SJSA1 (cell line): ENCODE results near the gene STMN3. TPM values are rescaled to one million over a fixed set of nuclear protein-coding genes. Genes with fewer than 3 reads are reported as not detected.
"Not testable (repeated sequence)": the region's sequence is repeated elsewhere in the genome, so short reads cannot be mapped to it uniquely, and the experiment has no call there.

Source experiments
- DNase-seq, 2 experiments: peaks; one replicate each; pipeline ENCODE4 v3.0.0-alpha.2; 2015 to 2020; ENCODE audit warnings: low spot score in 2 of 2, low read depth in 1 of 2
- H3K27ac ChIP-seq: fragments of 250-450 bp; sonication (Bioruptor Pico); 2 replicates; pipeline ENCODE4 v1.5.1; 2020; ENCODE audit warnings: mild to moderate bottlenecking, moderate library complexity
- H3K27me3 ChIP-seq: fragments of 250-450 bp; sonication (Bioruptor Pico); replicated peaks from 2 replicates; pipeline ENCODE4 v1.5.1; 2020; ENCODE audit warnings: mild to moderate bottlenecking, moderate library complexity
- H3K36me3 ChIP-seq: fragments of 250-450 bp; sonication (Bioruptor Pico); 2 replicates; pipeline ENCODE4 v1.5.1; 2020; ENCODE audit warnings: mild to moderate bottlenecking
- H3K4me1 ChIP-seq: fragments of 250-450 bp; sonication (Bioruptor Pico); replicated peaks from 2 replicates; pipeline ENCODE4 v1.6.1; 2021; ENCODE audit warnings: mild to moderate bottlenecking
- H3K4me3 ChIP-seq: fragments of 250-450 bp; sonication (Bioruptor Pico); 2 replicates; pipeline ENCODE4 v1.5.1; 2020; ENCODE audit warnings: mild to moderate bottlenecking
- H3K9me3 ChIP-seq: fragments of 250-450 bp; sonication (Bioruptor Pico); replicated peaks from 2 replicates; pipeline ENCODE4 v1.5.1; 2020; ENCODE audit warnings: mild to moderate bottlenecking
- total RNA-seq: library from RNA; depleted of rRNA; stranded (reverse); fragments of >200 nt; shearing (Covaris generic); gene quantifications from 2 replicates; pipeline ENCODE4 v1.2.3, GENCODE V29; 2014

STMN3 gene
- total RNA-seq, 1 experiment from 2014 or later: 1.3 TPM

DNA sequence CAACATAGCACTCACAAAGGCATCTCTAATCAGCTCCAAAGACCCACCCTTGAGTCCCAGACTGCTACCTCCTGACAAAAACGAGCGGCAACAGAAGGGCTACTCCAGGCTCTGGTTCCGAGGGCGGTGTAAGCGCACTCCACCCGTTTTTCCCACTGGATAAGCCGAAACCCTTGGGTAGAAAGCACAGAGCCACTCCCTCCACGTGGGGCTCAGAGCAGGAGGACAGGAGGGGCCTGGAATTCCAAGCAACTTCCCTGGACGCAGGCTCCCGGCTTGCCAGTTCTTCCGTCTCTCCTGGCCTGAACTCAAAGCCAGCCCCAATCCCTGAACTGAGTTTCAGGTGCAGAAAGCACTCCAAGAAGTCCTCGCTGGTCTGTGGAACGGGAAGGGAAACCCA lies 33.7 kb downstream of the STMN3 start:
- Histone ChIP-seq H3K4me3 (no peak overlapping the region), H3K27ac (no peak overlapping the region), H3K27me3 (no peaks in the 10 kb centered on the region), H3K9me3 (no peaks in the 10 kb centered on the region), H3K36me3 (peaks cover 30% of the 10 kb centered on the region), H3K4me1 (no peaks in the 10 kb centered on the region)
- no peak for DNase-seq

GRCh38 chr20:63619086-63619485 lies 34.1 kb downstream of the STMN3 start:
- Histone ChIP-seq H3K4me1 (no peaks in the 10 kb centered on the region), H3K27me3 (no peaks in the 10 kb centered on the region), H3K36me3 (peaks cover 30% of the 10 kb centered on the region), H3K9me3 (no peaks in the 10 kb centered on the region), H3K27ac (no peak overlapping the region), H3K4me3 (no peak overlapping the region)
- no peak for DNase-seq

GRCh38 chr20:63618291-63618980 lies 34.8 kb downstream of the STMN3 start:
- Histone ChIP-seq H3K9me3 (no peaks in the 10 kb centered on the region), H3K4me3 (no peak overlapping the region), H3K36me3 (peaks cover 36% of the 10 kb centered on the region)

GRCh38 chr20:63617876-63618265 lies 35.4 kb downstream of the STMN3 start:
- Histone ChIP-seq H3K9me3 (no peaks in the 10 kb centered on the region), H3K36me3 (peaks cover 36% of the 10 kb centered on the region), H3K4me3 (no peak overlapping the region), H3K27ac (no peak overlapping the region), H3K4me1 (no peaks in the 10 kb centered on the region), H3K27me3 (no peaks in the 10 kb centered on the region)
- no peak for DNase-seq

More at GRCh38 chr20:63618291-63618980, 34.8 kb downstream of the STMN3 start:
- Histone ChIP-seq H3K27me3 (no peaks in the 10 kb centered on the region), H3K4me1 (no peaks in the 10 kb centered on the region), H3K27ac (no peak overlapping the region)
- no peak for DNase-seq

- no peaks in the 10 kb centered on the region for H3K9me3 ChIP-seq
- no peaks in the 10 kb centered on the region for H3K27me3 ChIP-seq
- DNase-seq: no peak
- no peak overlapping the region for H3K27ac ChIP-seq
- H3K4me3 ChIP-seq: no peak overlapping the region
- no peaks in the 10 kb centered on the region for H3K4me1 ChIP-seq
- peaks cover 36% of the 10 kb centered on the region for H3K36me3 ChIP-seq
Measured at GRCh38 chr20:63617092-63617875, 35.9 kb downstream of the STMN3 start.

GRCh38 chr20:63613863-63614594 lies 39.2 kb downstream of the STMN3 start:
- not testable (repeated sequence) for H3K27ac ChIP-seq, H3K27me3 ChIP-seq, H3K4me3 ChIP-seq, DNase-seq, H3K9me3 ChIP-seq, H3K4me1 ChIP-seq
- peaks cover 36% of the 10 kb centered on the region for H3K36me3 ChIP-seq

DNA sequence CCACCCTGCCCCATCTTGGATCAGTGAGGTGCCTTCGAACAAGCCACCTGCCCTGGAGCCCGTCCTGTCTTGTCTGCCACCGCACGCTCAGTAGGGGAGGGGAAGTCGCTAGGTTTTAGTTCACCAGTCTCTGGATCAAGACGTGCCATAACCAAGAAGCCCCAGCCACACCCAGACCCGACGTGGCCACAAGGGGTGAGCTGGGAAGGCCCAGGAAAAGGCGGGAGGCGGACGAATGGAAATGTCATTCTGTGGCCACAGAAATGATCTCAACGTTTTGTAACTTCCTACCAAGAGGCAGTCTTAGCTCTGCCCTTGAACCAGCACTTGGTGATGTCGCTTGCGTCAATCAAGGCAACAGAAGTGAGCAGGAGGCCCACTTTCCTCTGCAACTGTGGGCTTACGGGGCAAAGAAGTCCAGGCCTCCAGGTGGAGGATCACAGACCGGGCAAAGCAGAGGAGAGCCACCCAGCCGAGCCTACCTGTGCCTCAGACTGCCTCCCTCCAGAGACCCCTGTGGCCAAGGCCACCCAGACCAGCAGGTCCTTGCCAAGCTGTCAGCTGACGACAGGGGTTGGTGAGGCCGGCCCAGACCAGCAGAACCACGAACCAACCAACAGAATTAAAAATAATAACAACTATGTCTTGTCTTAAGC lies 40.8 kb downstream of the STMN3 start:
- no peak for DNase-seq
- no peaks in the 10 kb centered on the region for H3K27me3 ChIP-seq
- H3K4me3 ChIP-seq: no peak overlapping the region
- no peaks in the 10 kb centered on the region for H3K4me1 ChIP-seq
- H3K36me3 ChIP-seq: peaks cover 28% of the 10 kb centered on the region
- no peak overlapping the region for H3K27ac ChIP-seq
- no peaks in the 10 kb centered on the region for H3K9me3 ChIP-seq

- Histone ChIP-seq H3K4me3 (no peak overlapping the region), H3K27ac (no peak overlapping the region), H3K4me1 (no peaks in the 10 kb centered on the region), H3K27me3 (no peaks in the 10 kb centered on the region), H3K36me3 (peaks cover 23% of the 10 kb centered on the region), H3K9me3 (no peaks in the 10 kb centered on the region)
- DNase-seq: no peak
Measured at GRCh38 chr20:63611646-63612045, 41.6 kb downstream of the STMN3 start.

DNA sequence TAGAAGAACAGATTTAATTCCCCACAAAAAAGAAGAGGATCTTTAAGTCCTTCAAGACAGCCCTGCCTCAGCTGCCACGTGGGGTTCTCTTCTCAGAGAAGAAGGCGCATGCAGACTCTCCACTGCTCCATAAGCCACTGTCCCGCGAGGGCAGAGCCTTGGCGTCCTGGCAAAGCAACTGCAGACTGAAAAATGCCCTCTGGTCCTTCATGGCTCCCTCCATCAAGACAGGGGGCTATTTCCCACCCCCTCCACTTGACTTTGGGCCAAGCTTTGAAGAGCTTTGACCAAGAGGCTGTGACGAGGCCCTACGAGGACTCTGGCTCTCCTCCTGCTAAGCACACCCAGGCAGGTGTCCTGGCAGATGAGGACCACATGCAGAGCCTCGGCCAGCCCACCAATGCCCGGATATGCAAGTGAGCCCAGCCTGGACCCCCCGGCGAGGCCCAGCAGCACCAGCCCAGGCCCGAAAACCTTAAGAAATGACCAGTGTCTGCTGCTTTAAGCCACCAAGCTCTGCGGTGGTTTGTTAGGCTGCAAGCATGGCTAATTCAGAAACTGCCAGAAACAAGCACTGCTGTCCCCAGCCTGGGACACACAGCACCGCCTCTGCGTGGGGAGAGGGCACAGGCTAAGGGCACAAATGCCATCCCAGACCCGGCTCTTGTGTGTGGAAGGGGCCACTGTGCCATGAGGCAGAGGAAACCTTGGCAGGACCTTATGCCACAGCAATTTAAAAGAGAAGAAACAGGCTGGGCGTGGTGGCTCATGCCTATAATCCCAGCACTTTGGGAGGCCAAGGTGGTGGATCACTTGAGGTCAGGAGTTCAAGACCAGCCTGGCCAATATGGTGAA lies 42.4 kb downstream of the STMN3 start:
- H3K27ac ChIP-seq: no peak overlapping the region
- no peak overlapping the region for H3K4me3 ChIP-seq
- no peaks in the 10 kb centered on the region for H3K9me3 ChIP-seq
- no peak for DNase-seq
- no peaks in the 10 kb centered on the region for H3K27me3 ChIP-seq
- H3K36me3 ChIP-seq: peaks cover 16% of the 10 kb centered on the region
- no peaks in the 10 kb centered on the region for H3K4me1 ChIP-seq

DNA sequence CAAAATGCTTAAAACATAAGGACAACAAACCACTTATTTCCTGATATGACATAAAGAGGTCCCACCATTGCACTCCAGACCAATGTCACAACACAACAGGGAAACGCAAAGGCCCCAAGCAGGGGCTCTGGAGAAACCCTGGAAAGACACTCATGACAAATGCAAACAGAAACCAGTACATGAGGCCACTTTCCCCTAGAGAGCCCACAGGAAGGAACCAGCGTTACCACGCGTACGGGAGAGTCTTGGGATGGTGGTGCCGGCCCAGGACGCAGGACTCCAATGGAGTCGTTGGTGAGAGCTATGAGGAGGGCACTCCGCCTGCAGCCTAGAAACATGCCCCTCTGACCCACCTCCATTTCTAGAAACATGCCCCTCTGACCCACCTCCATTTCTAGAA lies 46.5 kb downstream of the STMN3 start:
- Histone ChIP-seq H3K9me3 (no peaks in the 10 kb centered on the region), H3K36me3 (peaks cover 11% of the 10 kb centered on the region), H3K4me1 (no peaks in the 10 kb centered on the region), H3K27ac (no peak overlapping the region), H3K27me3 (no peaks in the 10 kb centered on the region), H3K4me3 (no peak overlapping the region)
- DNase-seq: no peak

DNA sequence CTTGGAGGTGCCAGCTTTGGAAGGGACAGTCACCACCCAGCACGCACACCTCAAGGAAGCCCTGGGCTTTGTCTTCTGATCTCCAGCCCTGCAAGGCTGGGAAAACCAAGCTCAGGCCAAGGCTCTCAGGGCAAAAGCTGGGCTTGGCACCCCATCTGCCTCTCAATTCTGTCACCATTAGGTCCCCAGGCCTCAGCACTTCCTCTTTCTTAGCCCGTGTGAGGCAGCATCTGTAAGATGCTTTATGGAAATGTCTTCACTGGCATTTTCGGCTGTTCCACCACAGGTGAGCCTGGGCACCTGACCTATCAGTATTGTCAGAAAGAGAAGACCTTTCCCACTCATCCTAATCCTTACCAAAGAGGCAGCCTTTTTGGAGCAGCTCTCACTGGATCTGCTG lies 50.9 kb downstream of the STMN3 start:
- Histone ChIP-seq H3K27me3 (no peaks in the 10 kb centered on the region), H3K4me1 (no peaks in the 10 kb centered on the region), H3K9me3 (no peaks in the 10 kb centered on the region), H3K4me3 (no peak overlapping the region), H3K27ac (no peak overlapping the region), H3K36me3 (peaks cover 39% of the 10 kb centered on the region)
- no peak for DNase-seq

GRCh38 chr20:63601679-63602078 lies 51.5 kb downstream of the STMN3 start:
- H3K36me3 ChIP-seq: peaks cover 39% of the 10 kb centered on the region
- not testable (repeated sequence) for H3K4me1 ChIP-seq, H3K27me3 ChIP-seq, H3K4me3 ChIP-seq, DNase-seq, H3K27ac ChIP-seq, H3K9me3 ChIP-seq
